Measurements from ENCODE around the gene AFF3. TPM values are rescaled to one million over a fixed set of nuclear protein-coding genes. Genes with fewer than 3 reads are reported as not detected.

Gene AFF3
- total RNA-seq, 1 experiment from 2014 or later, result 0.22 TPM

DNA sequence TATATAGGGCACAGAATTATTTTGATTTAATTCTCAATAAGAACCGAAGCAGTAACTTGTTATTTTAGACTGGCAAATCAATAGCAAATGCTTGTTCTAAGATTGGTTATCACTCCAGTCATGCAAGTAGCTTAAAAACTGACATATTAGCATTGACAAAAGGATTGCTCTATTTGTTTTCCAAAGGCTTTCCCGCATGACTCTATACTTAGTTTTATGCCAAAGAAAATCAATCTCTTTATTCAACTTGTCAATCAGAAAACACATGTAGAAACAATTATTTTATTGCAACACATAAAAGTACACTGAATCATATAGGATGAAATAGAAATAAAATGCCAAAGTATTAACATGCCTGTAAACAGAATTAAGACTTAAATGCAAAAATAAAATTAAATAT, 108.4 kb downstream of the AFF3 start:
- H2BK5ac ChIP-seq (ENCODE audit: insufficient read length, low read length), result no peak overlapping the region
- no peak overlapping the region for H3K14ac ChIP-seq (ENCODE audit: insufficient read depth, low read length)
- DNase-seq, result no peak
- H2BK15ac ChIP-seq (ENCODE audit: low read depth, low read length), result no peak overlapping the region
- no peaks in the 10 kb centered on the region for H3K27me3 ChIP-seq (ENCODE audit: insufficient read depth, low read length)
- TF ChIP-seq, protein P1, sequence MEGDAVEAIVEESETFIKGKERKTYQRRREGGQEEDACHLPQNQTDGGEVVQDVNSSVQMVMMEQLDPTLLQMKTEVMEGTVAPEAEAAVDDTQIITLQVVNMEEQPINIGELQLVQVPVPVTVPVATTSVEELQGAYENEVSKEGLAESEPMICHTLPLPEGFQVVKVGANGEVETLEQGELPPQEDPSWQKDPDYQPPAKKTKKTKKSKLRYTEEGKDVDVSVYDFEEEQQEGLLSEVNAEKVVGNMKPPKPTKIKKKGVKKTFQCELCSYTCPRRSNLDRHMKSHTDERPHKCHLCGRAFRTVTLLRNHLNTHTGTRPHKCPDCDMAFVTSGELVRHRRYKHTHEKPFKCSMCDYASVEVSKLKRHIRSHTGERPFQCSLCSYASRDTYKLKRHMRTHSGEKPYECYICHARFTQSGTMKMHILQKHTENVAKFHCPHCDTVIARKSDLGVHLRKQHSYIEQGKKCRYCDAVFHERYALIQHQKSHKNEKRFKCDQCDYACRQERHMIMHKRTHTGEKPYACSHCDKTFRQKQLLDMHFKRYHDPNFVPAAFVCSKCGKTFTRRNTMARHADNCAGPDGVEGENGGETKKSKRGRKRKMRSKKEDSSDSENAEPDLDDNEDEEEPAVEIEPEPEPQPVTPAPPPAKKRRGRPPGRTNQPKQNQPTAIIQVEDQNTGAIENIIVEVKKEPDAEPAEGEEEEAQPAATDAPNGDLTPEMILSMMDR (conservative IDR thresholded peaks at IDR 0.05), result no peak
- no peak overlapping the region for H2AFZ ChIP-seq (ENCODE audit: low read length)
- H3K79me1 ChIP-seq (ENCODE audit: insufficient read depth, low read depth, low read length, poor library complexity, severe bottlenecking), result no peaks in the 10 kb centered on the region
- no peak overlapping the region for H3K18ac ChIP-seq (ENCODE audit: insufficient read length, low read depth, low read length)
- no peak overlapping the region for H4K5ac ChIP-seq (ENCODE audit: insufficient read length, low read depth, low read length)
- no peaks in the 10 kb centered on the region for H4K20me1 ChIP-seq (ENCODE audit: control insufficient read depth, insufficient read depth, insufficient read length)
- no peak overlapping the region for H4K8ac ChIP-seq (replicated peaks; ENCODE audit: insufficient read length, low read depth, low read length)
- H2BK120ac ChIP-seq (ENCODE audit: low read depth, low read length, poor library complexity, severe bottlenecking), result no peak overlapping the region
- H3K27me3 Mint-ChIP-seq (ENCODE audit: low read depth), result peaks cover 4% of the 10 kb centered on the region
- no peak overlapping the region for H3K9ac ChIP-seq (ENCODE audit: extremely low read depth, insufficient read length, low read length)
- no peaks in the 10 kb centered on the region for H3K79me2 ChIP-seq (ENCODE audit: insufficient read depth, low read length)
- no peak overlapping the region for H3K4ac ChIP-seq (ENCODE audit: low read depth, low read length)
- H3K27ac ChIP-seq (ENCODE audit: insufficient read length, low read depth, low read length), result no peak overlapping the region
- no peak overlapping the region for H2BK20ac ChIP-seq (ENCODE audit: low read depth, low read length, poor library complexity, severe bottlenecking)
- H3K23me2 ChIP-seq (ENCODE audit: insufficient read length, low read depth, low read length, poor library complexity, severe bottlenecking), result no peaks in the 10 kb centered on the region
- H2AK5ac ChIP-seq (ENCODE audit: insufficient read length, low read length), result no peak overlapping the region
- no peak overlapping the region for H4K91ac ChIP-seq (ENCODE audit: insufficient read length, low read depth, low read length)
- no peak overlapping the region for H2BK12ac ChIP-seq (ENCODE audit: insufficient read length, low read depth, low read length)
- H3K4me1 ChIP-seq (ENCODE audit: insufficient read depth, low read length), result no peaks in the 10 kb centered on the region
- WGBS (ENCODE audit: extremely low coverage, insufficient read length, low lambda C conversion rate), result no CpG with 5 or more reads among the region's 2 CpGs
- no peak overlapping the region for H3K56ac ChIP-seq (ENCODE audit: insufficient read length, low read depth, low read length)
- H3K4me2 ChIP-seq (ENCODE audit: insufficient read depth, insufficient read length, low read length), result no peak overlapping the region
- H3K36me3 Mint-ChIP-seq (ENCODE audit: insufficient read depth in 1 of 3, low read depth in 3 of 3), result no peaks in the 10 kb centered on the region
- H3T11ph ChIP-seq (ENCODE audit: low read length), result no peak overlapping the region
- no peak overlapping the region for H3K23ac ChIP-seq (ENCODE audit: insufficient read length, low read depth, low read length)
- no peaks in the 10 kb centered on the region for H3K9me3 Mint-ChIP-seq
- H3K4me1 Mint-ChIP-seq, result peaks cover 2% of the 10 kb centered on the region in 2 experiments; a peak in 1 of 4 replicates
- H3K9me3 ChIP-seq (ENCODE audit: control insufficient read depth, low read depth, low read length), result no peaks in the 10 kb centered on the region
- H3K4me3 Mint-ChIP-seq, result no peak overlapping the region
- no peak overlapping the region for H3K27ac Mint-ChIP-seq
